Caco-2 (cell line): ENCODE measurements around the gene ZNF735. TPM values are rescaled to one million over a fixed set of nuclear protein-coding genes. Genes with fewer than 3 reads are reported as not detected.

ENCODE experiments used
- BruUV-seq: library from RNA; stranded (reverse); fragments of 400-500 nt; replicated peaks from 2 replicates; lab custom pipeline; 2021; lab: Mats Ljungman, UMichigan
- CTCF ChIA-PET: fragments of 300-600 bp; sonication (Branson Sonifier 250); formaldehyde crosslinking; loops from one replicate; lab custom pipeline; 2022; ENCODE audit warnings: antibody characterized with exemption; lab: Charles Lee
- POLR2A ChIA-PET: fragments of 300-600 bp; sonication (Branson Sonifier 250); formaldehyde crosslinking; loops from one replicate; lab custom pipeline; 2022; ENCODE audit warnings: antibody characterized with exemption; lab: Charles Lee
- DNase-seq, 2 experiments: peaks; one replicate each; pipeline versions ENCODE4 v3.0.0 to v3.0.0-alpha.2; 2020 to 2022
- H3K27me3 ChIP-seq: replicated peaks from 2 replicates; pipeline ENCODE4 v1.6.0; 2011; ENCODE audit warnings: low read length; ENCODE audit not compliant: control insufficient read depth, insufficient read depth
- H3K36me3 ChIP-seq: 2 replicates; pipeline ENCODE4 v1.5.1; 2011; ENCODE audit warnings: low read length; ENCODE audit not compliant: control insufficient read depth, insufficient read depth
- H3K4me1 ChIP-seq: fragments of 250-450 bp; sonication (Bioruptor Pico); 2 replicates; pipeline ENCODE4 v1.5.1; 2020; ENCODE audit warnings: mild to moderate bottlenecking
- H3K4me3 ChIP-seq: 2 replicates; pipeline ENCODE4 v1.5.1; 2011; ENCODE audit warnings: low read depth, mild to moderate bottlenecking, control low read depth, low read length
- H3K9me3 ChIP-seq: fragments of 250-450 bp; sonication (Bioruptor Pico); 2 replicates; pipeline ENCODE4 v1.5.1; 2020; ENCODE audit warnings: mild to moderate bottlenecking, moderate library complexity
- H3K27ac Mint-ChIP-seq: one replicate; pipeline ENCODE4 v1.8.0; 2022; ENCODE audit warnings: mixed read lengths; ENCODE audit not compliant: unreplicated experiment
- H3K27me3 Mint-ChIP-seq: one replicate; pipeline ENCODE4 v1.8.0; 2022; ENCODE audit warnings: mixed read lengths; ENCODE audit not compliant: insufficient read depth, unreplicated experiment
- H3K36me3 Mint-ChIP-seq: one replicate; pipeline ENCODE4 v1.8.0; 2022; ENCODE audit warnings: mild to moderate bottlenecking, mixed read lengths; ENCODE audit not compliant: insufficient read depth, unreplicated experiment
- H3K4me1 Mint-ChIP-seq: one replicate; pipeline ENCODE4 v1.8.0; 2022; ENCODE audit warnings: low read depth, mixed read lengths; ENCODE audit not compliant: unreplicated experiment
- H3K4me3 Mint-ChIP-seq: one replicate; pipeline ENCODE4 v1.8.0; 2022; ENCODE audit warnings: mild to moderate bottlenecking, moderate library complexity, mixed read lengths; ENCODE audit not compliant: unreplicated experiment
- H3K9me3 Mint-ChIP-seq: one replicate; pipeline ENCODE4 v1.8.0; 2022; ENCODE audit warnings: mixed read lengths; ENCODE audit not compliant: unreplicated experiment
- intact Hi-C: fragments of 100-400 bp; cut with micrococcal nuclease; formaldehyde crosslinking; loops from one replicate; pipeline ENCODE4 v1.10.0; 2022; ENCODE audit not compliant: unreplicated experiment
- total RNA-seq: library from RNA; stranded (reverse); gene quantifications from 2 replicates; pipeline ENCODE4 v1.2.3, GENCODE V29; 2022
- TF ChIP-seq, protein P1 (sequence below), 2 experiments: fragments of 200-600 bp in 1 of 2; IDR thresholded peaks; 1 replicate in 1 of 2; 2 replicates in 1 of 2; pipeline versions ENCODE4 v1.5.1 to v1.8.0; 2011 to 2022; ENCODE audit warnings: antibody characterized with exemption in 1 of 2, control low read depth in 1 of 2, inconsistent platforms in 1 of 2, low read depth in 1 of 2, low read length in 1 of 2, mild to moderate bottlenecking in 1 of 2, moderate library complexity in 1 of 2; ENCODE audit not compliant: insufficient read depth in 1 of 2, severe bottlenecking in 1 of 2, unreplicated experiment in 1 of 2

ZNF735 gene
- total RNA-seq, 1 experiment from 2014 or later = not detected

DNA sequence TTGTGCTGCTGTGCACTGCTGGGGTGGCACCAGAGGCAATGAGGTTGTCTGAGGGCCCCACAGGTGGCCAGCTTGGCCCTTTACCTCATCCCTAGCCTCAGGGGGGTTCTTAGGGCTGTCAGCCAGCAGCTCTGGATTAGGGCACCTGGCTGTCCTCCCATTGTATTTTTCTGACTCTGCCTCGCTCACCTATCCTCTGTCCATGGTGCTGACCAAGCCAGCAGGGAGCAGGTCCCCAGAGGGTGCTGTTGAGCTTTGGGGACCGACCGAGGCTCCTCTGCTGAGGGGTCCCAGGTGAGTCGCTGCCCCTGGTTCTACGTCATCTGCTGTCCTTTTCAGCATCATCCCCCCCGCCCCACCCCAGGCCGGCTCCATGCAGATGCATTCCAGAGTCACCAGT lies 32.1 kb upstream of the ZNF735 start:
- H3K9me3 Mint-ChIP-seq = peaks cover 53% of the 10 kb centered on the region
- no peak overlapping the region for H3K4me3 ChIP-seq
- H3K4me1 ChIP-seq = no peaks in the 10 kb centered on the region
- POLR2A ChIA-PET = no interaction called here
- H3K36me3 Mint-ChIP-seq = peaks cover under 1% of the 10 kb centered on the region
- no peaks in the 10 kb centered on the region for H3K27me3 Mint-ChIP-seq
- no peak overlapping the region for H3K4me3 Mint-ChIP-seq
- no peaks in the 10 kb centered on the region for H3K9me3 ChIP-seq
- no peaks in the 10 kb centered on the region for H3K27me3 ChIP-seq
- no peaks in the 10 kb centered on the region for H3K4me1 Mint-ChIP-seq
- peak in 1 of 2 experiments; percentile 11 for DNase-seq
- no TSS peak for BruUV-seq
- CTCF ChIA-PET = no interaction called here
- intact Hi-C loops = no loop called here
- H3K36me3 ChIP-seq = no peaks in the 10 kb centered on the region
- H3K27ac Mint-ChIP-seq = no peak overlapping the region
- TF ChIP-seq, protein P1, sequence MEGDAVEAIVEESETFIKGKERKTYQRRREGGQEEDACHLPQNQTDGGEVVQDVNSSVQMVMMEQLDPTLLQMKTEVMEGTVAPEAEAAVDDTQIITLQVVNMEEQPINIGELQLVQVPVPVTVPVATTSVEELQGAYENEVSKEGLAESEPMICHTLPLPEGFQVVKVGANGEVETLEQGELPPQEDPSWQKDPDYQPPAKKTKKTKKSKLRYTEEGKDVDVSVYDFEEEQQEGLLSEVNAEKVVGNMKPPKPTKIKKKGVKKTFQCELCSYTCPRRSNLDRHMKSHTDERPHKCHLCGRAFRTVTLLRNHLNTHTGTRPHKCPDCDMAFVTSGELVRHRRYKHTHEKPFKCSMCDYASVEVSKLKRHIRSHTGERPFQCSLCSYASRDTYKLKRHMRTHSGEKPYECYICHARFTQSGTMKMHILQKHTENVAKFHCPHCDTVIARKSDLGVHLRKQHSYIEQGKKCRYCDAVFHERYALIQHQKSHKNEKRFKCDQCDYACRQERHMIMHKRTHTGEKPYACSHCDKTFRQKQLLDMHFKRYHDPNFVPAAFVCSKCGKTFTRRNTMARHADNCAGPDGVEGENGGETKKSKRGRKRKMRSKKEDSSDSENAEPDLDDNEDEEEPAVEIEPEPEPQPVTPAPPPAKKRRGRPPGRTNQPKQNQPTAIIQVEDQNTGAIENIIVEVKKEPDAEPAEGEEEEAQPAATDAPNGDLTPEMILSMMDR (IDR thresholded peaks at IDR 0.05; ENCODE audit: insufficient read depth in 1 of 2, low read depth in 1 of 2, low read length in 1 of 2, severe bottlenecking in 1 of 2, unreplicated experiment in 1 of 2) = no peak

DNA sequence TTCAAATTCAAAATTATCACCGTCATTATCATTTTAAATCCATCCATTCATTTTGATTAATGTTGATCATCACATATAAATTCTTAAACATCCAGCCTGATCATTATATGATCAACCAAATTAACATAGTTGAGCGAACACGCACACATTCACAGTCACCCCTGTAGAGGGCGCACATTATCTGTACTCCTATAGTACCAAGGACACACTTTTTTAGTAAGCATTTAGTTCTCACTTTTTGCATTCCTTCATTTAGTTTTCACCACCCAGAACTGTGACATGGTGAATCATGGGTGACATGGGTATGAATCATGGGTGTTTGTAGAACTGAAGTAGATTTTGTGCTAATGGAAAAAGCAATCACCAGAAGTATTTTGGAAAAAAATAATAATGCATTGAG lies 26.0 kb upstream of the ZNF735 start:
- peaks cover 8% of the 10 kb centered on the region for H3K36me3 Mint-ChIP-seq
- DNase-seq = no peak
- no TSS peak for BruUV-seq
- Histone ChIP-seq H3K27me3 (no peaks in the 10 kb centered on the region), H3K9me3 (no peaks in the 10 kb centered on the region; the same call in 1 of the 2 replicates), H3K4me1 (no peaks in the 10 kb centered on the region), H3K4me3 (no peak overlapping the region), H3K36me3 (no peaks in the 10 kb centered on the region)
- H3K4me1 Mint-ChIP-seq = no peaks in the 10 kb centered on the region
- H3K27me3 Mint-ChIP-seq = no peaks in the 10 kb centered on the region
- TF ChIP-seq, protein P1 (IDR thresholded peaks at IDR 0.05; ENCODE audit: insufficient read depth in 1 of 2, low read depth in 1 of 2, low read length in 1 of 2, severe bottlenecking in 1 of 2, unreplicated experiment in 1 of 2) = no peak
- intact Hi-C loops = no loop called here
- ChIA-PET POLR2A (no interaction called here), CTCF (no interaction called here)
- H3K9me3 Mint-ChIP-seq = peaks cover 45% of the 10 kb centered on the region
- no peak overlapping the region for H3K27ac Mint-ChIP-seq
- no peak overlapping the region for H3K4me3 Mint-ChIP-seq

DNA sequence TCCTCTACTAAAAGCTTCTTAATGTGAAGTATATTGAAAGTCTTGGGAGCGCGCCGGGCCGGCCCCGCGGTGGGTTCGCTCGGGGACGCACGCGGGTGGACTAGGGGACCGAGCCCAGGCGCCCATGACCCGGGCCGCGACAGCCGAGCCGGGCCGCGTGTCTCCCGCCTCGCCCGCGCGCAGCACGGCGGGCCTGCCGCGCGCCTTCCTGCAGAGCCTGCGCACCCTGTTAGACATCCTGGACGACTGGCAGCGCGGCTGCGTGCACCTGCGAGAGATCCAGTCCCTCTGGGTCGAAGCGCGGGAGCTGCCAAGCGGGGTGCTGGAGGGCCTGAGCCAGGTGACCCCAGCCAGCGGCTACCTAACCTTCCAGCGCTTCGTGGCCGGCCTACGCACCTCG lies 25.4 kb upstream of the ZNF735 start:
- H3K27me3 Mint-ChIP-seq = no peaks in the 10 kb centered on the region
- Histone ChIP-seq H3K36me3 (no peaks in the 10 kb centered on the region), H3K27me3 (no peaks in the 10 kb centered on the region), H3K9me3 (no peaks in the 10 kb centered on the region; the same call in 1 of the 2 replicates), H3K4me3 (no peak overlapping the region), H3K4me1 (no peaks in the 10 kb centered on the region)
- POLR2A ChIA-PET = no interaction called here
- DNase-seq = no peak
- BruUV-seq = no TSS peak
- TF ChIP-seq, protein P1 (IDR thresholded peaks at IDR 0.05; ENCODE audit: insufficient read depth in 1 of 2, low read depth in 1 of 2, low read length in 1 of 2, severe bottlenecking in 1 of 2, unreplicated experiment in 1 of 2) = no peak
- CTCF ChIA-PET = no interaction called here
- no peaks in the 10 kb centered on the region for H3K4me1 Mint-ChIP-seq
- no peak overlapping the region for H3K4me3 Mint-ChIP-seq
- H3K36me3 Mint-ChIP-seq = peaks cover 8% of the 10 kb centered on the region
- intact Hi-C loops = no loop called here
- no peak overlapping the region for H3K27ac Mint-ChIP-seq
- H3K9me3 Mint-ChIP-seq = peaks cover 39% of the 10 kb centered on the region
